ENCODE results near the gene MKS1.

MKS1 gene

DNA sequence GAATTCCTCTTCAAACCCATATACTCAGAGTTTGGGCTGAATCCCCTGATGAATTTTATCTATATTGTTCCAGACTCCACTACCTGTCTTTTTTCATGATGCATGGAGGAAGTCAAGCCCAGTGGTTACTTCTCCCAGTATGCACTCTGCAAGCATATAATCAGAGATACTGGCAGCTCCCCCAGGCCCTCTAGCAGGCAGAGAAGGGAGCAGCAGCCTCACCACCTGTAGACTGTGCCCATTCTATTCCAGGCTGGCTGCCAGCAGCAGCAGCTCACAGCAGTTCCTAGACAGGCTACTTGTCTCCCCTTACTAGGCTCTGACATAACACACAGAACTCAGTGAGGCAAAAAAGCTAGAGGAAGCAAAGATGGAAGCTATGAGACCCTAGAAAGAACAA is 3.4 kb downstream of the MKS1 start:
- no peaks in the 10 kb centered on the region for H3K27me3 ChIP-seq (ENCODE audit: control insufficient read depth, insufficient read depth, low read length)
- no peaks in the 10 kb centered on the region for H3K36me3 ChIP-seq (ENCODE audit: control insufficient read depth, insufficient read depth, low read length)
- H3K9me3 ChIP-seq (ENCODE audit: control insufficient read depth, low read length) = no peaks in the 10 kb centered on the region
- peaks cover 7% of the 10 kb centered on the region for H3K4me1 ChIP-seq (ENCODE audit: control insufficient read depth, insufficient read depth, low read length)
- no peak overlapping the region for H3K9ac ChIP-seq (ENCODE audit: low read length)
- H3K4me3 ChIP-seq (ENCODE audit: low read length) = no peak overlapping the region

DNA sequence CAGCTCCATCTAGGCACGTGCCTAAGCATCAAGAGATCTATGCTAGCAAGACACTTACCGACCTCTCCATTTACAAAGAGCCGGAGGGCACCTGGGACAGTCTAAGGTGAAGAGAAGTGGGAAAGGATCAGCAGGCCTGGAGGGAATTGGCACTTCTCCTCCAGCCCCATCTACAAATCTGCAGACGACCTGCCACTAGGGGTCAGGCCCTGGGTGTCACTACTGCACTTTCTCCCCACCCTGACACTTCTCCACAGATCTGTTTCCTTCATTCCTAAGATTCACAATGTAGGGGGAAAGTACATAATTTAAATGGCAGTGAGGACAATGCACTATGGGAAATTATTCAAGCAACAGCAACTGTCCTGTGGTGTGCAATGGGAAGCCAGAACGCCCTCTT is 8.1 kb downstream of the MKS1 start:
- Histone ChIP-seq H3K27me3 (ENCODE audit: control insufficient read depth, insufficient read depth, low read length) (no peaks in the 10 kb centered on the region), H3K36me3 (ENCODE audit: control insufficient read depth, insufficient read depth, low read length) (peaks cover 3% of the 10 kb centered on the region), H3K9me3 (ENCODE audit: control insufficient read depth, low read length) (no peaks in the 10 kb centered on the region), H3K9ac (ENCODE audit: low read length) (no peak overlapping the region), H3K4me3 (ENCODE audit: low read length) (no peak overlapping the region), H3K4me1 (ENCODE audit: control insufficient read depth, insufficient read depth, low read length) (no peaks in the 10 kb centered on the region)

DNA sequence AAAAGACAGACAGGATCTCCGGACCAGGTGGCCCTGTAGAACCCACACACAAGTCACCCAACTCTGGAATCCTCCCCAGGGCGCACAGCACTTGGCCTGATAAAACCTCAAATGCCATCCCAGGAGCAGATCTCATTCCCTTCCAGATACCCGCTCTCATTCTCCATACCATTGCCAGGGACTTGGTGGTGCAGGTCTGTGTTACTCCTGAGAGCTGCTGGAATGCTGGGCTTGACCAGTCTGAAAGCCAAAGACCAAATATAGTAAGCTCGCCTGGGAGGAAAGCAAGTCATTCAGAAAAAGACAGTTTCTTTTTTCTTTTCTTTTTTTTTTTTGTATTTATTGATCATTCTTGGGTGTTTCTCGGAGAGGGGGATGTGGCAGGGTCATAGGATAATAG is 10.7 kb downstream of the MKS1 start:
- no peak overlapping the region for H3K4me3 ChIP-seq (ENCODE audit: low read length)
- H3K4me1 ChIP-seq (ENCODE audit: control insufficient read depth, insufficient read depth, low read length) = no peaks in the 10 kb centered on the region
- H3K36me3 ChIP-seq (ENCODE audit: control insufficient read depth, insufficient read depth, low read length) = peaks cover 3% of the 10 kb centered on the region
- H3K27me3 ChIP-seq (ENCODE audit: control insufficient read depth, insufficient read depth, low read length) = no peaks in the 10 kb centered on the region
- no peak overlapping the region for H3K9ac ChIP-seq (ENCODE audit: low read length)
- no peaks in the 10 kb centered on the region for H3K9me3 ChIP-seq (ENCODE audit: control insufficient read depth, low read length)

DNA sequence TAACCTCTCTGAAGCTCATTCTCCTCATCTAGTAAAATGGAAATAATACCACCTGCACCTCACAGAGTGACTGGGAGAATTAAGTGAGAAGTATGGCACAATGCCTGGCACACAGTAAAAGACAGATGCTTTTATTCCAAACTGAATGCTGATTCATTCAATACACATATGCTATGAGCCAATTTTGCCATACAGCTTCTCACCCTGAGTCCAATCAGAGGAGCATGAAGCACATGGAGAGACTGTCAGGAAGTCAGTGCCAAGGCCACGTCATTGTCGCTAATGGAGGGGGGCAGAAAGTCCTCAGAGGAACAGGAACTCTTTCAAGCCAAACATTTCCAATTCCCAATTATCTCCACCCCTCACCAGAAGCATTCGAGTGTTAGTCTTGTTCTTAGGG is 11.6 kb downstream of the MKS1 start:
- no peak overlapping the region for H3K9ac ChIP-seq (ENCODE audit: low read length)
- H3K9me3 ChIP-seq (ENCODE audit: control insufficient read depth, low read length) = no peaks in the 10 kb centered on the region
- no peaks in the 10 kb centered on the region for H3K4me1 ChIP-seq (ENCODE audit: control insufficient read depth, insufficient read depth, low read length)
- H3K27me3 ChIP-seq (ENCODE audit: control insufficient read depth, insufficient read depth, low read length) = no peaks in the 10 kb centered on the region
- H3K36me3 ChIP-seq (ENCODE audit: control insufficient read depth, insufficient read depth, low read length) = peaks cover 3% of the 10 kb centered on the region
- H3K4me3 ChIP-seq (ENCODE audit: low read length) = no peak overlapping the region

DNA sequence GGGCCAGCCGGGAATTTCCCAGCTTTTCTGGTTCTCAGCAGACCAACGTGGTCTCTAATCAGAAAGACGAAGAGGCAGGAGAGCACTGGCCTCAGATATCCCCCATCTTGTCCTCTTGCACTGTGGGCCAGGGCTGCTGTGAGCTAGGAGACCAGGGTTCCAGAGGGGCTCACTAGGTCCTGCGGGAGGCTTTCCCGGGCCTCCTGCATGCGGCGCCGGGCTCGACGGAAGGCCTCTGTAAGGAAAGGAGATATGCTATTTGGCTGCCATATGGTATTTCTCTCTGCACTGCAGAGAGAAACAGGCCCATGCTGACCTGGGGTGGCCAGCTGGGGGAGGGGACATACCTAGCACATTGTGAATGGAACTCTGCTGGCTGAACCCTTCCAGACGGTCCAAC is 13.1 kb downstream of the MKS1 start:
- Histone ChIP-seq H3K27me3 (ENCODE audit: control insufficient read depth, insufficient read depth, low read length) (no peaks in the 10 kb centered on the region), H3K4me1 (ENCODE audit: control insufficient read depth, insufficient read depth, low read length) (no peaks in the 10 kb centered on the region), H3K9me3 (ENCODE audit: control insufficient read depth, low read length) (no peaks in the 10 kb centered on the region), H3K9ac (ENCODE audit: low read length) (no peak overlapping the region), H3K36me3 (ENCODE audit: control insufficient read depth, insufficient read depth, low read length) (peaks cover 3% of the 10 kb centered on the region), H3K4me3 (ENCODE audit: low read length) (no peak overlapping the region)

DNA sequence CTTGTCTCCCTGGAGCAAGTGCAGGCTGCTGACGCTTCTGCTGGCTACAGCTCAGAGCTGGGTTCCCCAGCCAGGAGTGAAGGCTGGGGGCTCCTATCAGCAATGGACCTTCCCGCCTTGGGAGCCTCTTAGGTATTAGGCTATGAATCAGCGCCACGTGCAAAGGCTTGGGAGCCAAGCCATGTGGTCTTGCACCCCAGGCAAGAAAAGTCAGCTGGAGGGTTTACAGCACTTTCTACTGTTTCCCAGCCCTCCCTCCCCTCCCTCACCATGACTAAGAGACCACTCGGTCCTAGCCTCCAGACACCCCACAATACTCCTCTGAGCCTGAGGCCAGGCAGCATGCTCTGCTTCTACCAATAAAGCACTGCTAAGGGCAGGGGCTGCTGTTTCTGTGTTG is 14.3 kb downstream of the MKS1 start:
- H3K36me3 ChIP-seq (ENCODE audit: control insufficient read depth, insufficient read depth, low read length) = peaks cover 3% of the 10 kb centered on the region
- H3K27me3 ChIP-seq (ENCODE audit: control insufficient read depth, insufficient read depth, low read length) = peaks cover 2% of the 10 kb centered on the region
- H3K4me1 ChIP-seq (ENCODE audit: control insufficient read depth, insufficient read depth, low read length) = no peaks in the 10 kb centered on the region
- H3K4me3 ChIP-seq (ENCODE audit: low read length) = no peak overlapping the region
- no peaks in the 10 kb centered on the region for H3K9me3 ChIP-seq (ENCODE audit: control insufficient read depth, low read length)
- H3K9ac ChIP-seq (ENCODE audit: low read length) = no peak overlapping the region

DNA sequence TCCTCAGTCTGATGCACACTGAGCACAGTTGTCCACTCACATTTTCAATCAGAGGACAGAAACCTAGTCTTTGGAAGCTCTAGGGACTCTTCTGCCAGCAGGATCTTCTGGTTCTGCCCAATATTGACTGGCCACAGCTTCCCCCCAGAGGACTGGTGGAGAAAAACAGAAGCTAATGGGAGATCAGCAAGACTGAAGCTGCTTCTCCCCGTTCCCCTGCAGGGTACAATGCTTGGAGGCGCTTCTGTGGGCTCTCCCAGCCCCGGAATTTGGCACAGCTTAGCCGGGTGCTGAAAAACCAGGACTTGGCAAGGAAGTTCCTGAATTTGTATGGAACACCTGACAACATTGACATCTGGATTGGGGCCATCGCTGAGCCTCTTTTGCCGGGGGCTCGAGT is 16.2 kb downstream of the MKS1 start:
- Histone ChIP-seq H3K36me3 (ENCODE audit: control insufficient read depth, insufficient read depth, low read length) (peaks cover 3% of the 10 kb centered on the region), H3K4me3 (ENCODE audit: low read length) (no peak overlapping the region), H3K27me3 (ENCODE audit: control insufficient read depth, insufficient read depth, low read length) (peaks cover 10% of the 10 kb centered on the region), H3K9ac (ENCODE audit: low read length) (no peak overlapping the region), H3K4me1 (ENCODE audit: control insufficient read depth, insufficient read depth, low read length) (no peaks in the 10 kb centered on the region), H3K9me3 (ENCODE audit: control insufficient read depth, low read length) (no peaks in the 10 kb centered on the region)

DNA sequence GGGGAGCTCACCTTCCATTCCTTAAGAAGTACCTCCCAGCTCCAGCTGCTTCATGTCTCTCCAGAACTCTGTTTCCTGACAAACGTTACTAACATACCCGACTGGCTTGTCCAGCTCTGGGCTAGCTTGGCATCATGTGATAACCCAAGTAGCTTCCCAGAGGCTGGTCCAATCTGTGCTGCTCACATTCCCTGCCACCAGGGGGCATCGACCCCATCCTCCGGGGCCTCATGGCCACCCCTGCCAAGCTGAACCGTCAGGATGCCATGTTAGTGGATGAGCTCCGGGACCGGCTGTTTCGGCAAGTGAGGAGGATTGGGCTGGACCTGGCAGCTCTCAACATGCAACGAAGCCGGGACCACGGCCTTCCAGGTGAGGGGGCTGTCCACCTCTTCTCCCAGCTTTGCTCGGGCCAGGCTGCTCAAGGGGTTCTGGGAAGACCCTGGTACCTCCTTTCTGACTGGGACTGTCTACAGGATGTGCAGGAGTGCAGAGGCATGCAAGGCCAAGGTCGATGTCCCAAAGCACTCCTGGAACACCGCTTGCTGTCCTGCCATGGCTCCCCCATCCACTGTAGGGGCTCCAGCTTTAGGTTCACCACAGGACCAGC is 18.9 kb downstream of the MKS1 start:
- Histone ChIP-seq H3K9ac (ENCODE audit: low read length) (no peak overlapping the region), H3K4me3 (ENCODE audit: low read length) (no peak overlapping the region), H3K4me1 (ENCODE audit: control insufficient read depth, insufficient read depth, low read length) (no peaks in the 10 kb centered on the region), H3K9me3 (ENCODE audit: control insufficient read depth, low read length) (no peaks in the 10 kb centered on the region), H3K27me3 (ENCODE audit: control insufficient read depth, insufficient read depth, low read length) (peaks cover 18% of the 10 kb centered on the region), H3K36me3 (ENCODE audit: control insufficient read depth, insufficient read depth, low read length) (no peaks in the 10 kb centered on the region)

DNA sequence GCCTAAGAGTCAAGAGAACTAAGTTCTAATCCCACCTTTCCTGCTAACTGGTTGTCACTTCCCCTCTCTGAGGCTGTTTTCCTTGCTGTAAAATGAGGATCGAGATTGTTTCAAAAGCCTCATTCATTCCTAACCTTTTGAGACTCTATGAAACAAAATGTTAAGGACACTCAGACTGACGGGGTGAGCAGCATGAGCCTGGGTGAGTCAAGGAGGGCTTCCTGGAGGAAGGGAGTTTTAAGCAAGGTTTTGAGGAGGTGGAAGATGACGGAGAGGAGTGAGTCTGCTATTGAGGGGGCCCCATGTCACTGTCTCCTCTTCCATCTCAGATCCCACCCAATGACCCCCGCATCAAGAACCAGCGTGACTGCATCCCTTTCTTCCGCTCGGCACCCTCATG is 22.4 kb downstream of the MKS1 start:
- H3K36me3 ChIP-seq (ENCODE audit: control insufficient read depth, insufficient read depth, low read length) = no peaks in the 10 kb centered on the region
- no peak overlapping the region for H3K9ac ChIP-seq (ENCODE audit: low read length)
- peaks cover 18% of the 10 kb centered on the region for H3K27me3 ChIP-seq (ENCODE audit: control insufficient read depth, insufficient read depth, low read length)
- no peak overlapping the region for H3K4me3 ChIP-seq (ENCODE audit: low read length)
- H3K4me1 ChIP-seq (ENCODE audit: control insufficient read depth, insufficient read depth, low read length) = no peaks in the 10 kb centered on the region
- H3K9me3 ChIP-seq (ENCODE audit: control insufficient read depth, low read length) = no peaks in the 10 kb centered on the region

DNA sequence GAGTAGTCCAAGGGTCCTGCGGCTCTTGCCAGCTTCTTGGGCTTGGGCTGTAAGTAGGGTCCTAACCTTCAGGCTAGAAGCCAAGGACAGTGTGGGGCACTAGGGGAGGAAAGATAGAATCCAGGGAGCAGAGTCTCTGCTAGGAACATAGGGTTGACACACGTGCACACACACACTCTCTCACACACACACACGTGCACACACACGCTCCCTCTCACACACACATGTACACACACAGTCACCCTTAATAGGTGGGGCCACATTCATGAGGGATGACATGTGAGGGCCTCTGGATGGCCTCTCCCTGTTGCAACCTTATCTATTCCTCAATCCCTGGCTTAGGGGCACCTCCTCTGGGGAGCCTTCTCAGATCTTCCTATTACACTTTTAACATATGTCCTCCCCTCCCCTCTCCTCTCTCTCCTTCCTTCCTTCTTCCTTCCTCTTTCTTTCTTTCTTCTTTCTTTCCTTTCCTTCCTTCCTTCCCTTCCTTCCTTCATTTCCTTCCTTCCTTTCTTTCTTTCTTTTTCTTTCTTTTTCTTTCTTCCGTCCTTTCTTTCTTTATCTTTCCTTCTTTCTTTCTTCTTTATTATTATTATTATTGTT is 23.4 kb downstream of the MKS1 start:
- H3K36me3 ChIP-seq (ENCODE audit: control insufficient read depth, insufficient read depth, low read length) = no peaks in the 10 kb centered on the region
- no peak overlapping the region for H3K4me3 ChIP-seq (ENCODE audit: low read length)
- H3K9me3 ChIP-seq (ENCODE audit: control insufficient read depth, low read length) = no peaks in the 10 kb centered on the region
- H3K9ac ChIP-seq (ENCODE audit: low read length) = no peak overlapping the region
- H3K4me1 ChIP-seq (ENCODE audit: control insufficient read depth, insufficient read depth, low read length) = no peaks in the 10 kb centered on the region
- H3K27me3 ChIP-seq (ENCODE audit: control insufficient read depth, insufficient read depth, low read length) = peaks cover 23% of the 10 kb centered on the region

DNA sequence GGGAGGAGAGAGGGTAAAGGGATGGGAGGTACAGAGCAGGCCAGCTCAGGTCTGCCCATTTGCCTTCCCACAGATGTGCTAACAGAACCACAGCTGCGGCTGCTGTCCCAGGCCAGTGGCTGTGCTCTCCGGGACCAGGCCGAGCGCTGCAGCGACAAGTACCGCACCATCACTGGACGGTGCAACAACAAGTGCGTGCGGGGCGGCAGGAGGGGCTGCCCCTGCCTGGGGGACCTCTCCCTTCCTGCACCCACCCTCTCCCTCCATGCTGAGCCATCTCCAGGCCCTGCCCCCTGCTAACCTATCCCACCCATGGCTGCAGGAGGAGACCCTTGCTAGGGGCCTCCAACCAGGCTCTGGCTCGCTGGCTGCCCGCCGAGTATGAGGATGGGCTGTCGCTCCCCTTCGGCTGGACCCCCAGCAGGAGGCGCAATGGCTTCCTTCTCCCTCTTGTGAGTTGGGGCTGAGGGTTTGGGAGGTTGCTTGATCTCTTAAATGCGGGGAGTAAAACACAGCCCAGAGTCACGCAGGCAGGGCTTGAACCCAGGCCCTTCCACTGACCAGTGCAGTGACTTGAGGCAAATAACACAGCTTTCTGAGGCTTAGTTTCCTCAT is 25.3 kb downstream of the MKS1 start:
- Histone ChIP-seq H3K36me3 (ENCODE audit: control insufficient read depth, insufficient read depth, low read length) (no peaks in the 10 kb centered on the region), H3K4me3 (ENCODE audit: low read length) (no peak overlapping the region), H3K4me1 (ENCODE audit: control insufficient read depth, insufficient read depth, low read length) (no peaks in the 10 kb centered on the region), H3K9me3 (ENCODE audit: control insufficient read depth, low read length) (no peaks in the 10 kb centered on the region), H3K27me3 (ENCODE audit: control insufficient read depth, insufficient read depth, low read length) (peaks cover 21% of the 10 kb centered on the region), H3K9ac (ENCODE audit: low read length) (no peak overlapping the region)

DNA sequence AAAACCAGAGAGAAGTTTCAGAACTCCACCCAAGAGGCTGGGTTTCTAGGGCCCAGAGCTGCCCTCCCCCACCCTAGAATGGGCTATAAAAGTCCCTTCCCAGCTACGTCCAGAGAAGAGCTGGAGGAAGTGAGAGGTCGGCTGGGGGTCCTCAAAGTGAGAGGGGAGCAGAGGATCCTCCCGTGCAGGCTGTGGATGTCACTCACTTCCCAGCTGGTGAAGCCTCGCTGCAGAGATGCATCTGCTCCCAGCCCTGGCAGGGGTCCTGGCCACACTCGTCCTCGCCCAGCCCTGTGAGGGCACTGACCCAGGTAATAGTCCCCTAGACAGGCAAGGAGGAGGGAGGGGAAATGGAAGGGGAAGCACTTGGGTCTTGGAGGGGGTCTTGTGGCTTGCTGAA is 26.4 kb downstream of the MKS1 start, which contains the start of gene EPX:
TSS of gene EPX (plus strand) at position 115 of the 400 bp plus-strand sequence. CDS start at position 236, 121 bp downstream.
- Histone ChIP-seq H3K36me3 (ENCODE audit: control insufficient read depth, insufficient read depth, low read length) (no peaks in the 10 kb centered on the region), H3K27me3 (ENCODE audit: control insufficient read depth, insufficient read depth, low read length) (peaks cover 20% of the 10 kb centered on the region), H3K9ac (ENCODE audit: low read length) (no peak within 1 kb of the TSS), H3K9me3 (ENCODE audit: control insufficient read depth, low read length) (no peaks in the 10 kb centered on the region), H3K4me1 (ENCODE audit: control insufficient read depth, insufficient read depth, low read length) (no peaks in the 10 kb centered on the region), H3K4me3 (ENCODE audit: low read length) (no peak within 1 kb of the TSS)
